Testis (tissue), 2 donors: ENCODE data around the gene HSH2D.

Experiments
- POLR2A ChIP-seq: fragments of 450-650 bp; IDR thresholded peaks from one replicate; pipeline ENCODE4 v1.6.1; 2017; ENCODE audit warnings: antibody characterized with exemption, mild to moderate bottlenecking, moderate library complexity
- TF ChIP-seq, protein P1 (sequence below), 3 experiments: fragments of 450-650 bp in 2 of 3; fragments of 200-600 bp in 1 of 3; sonication (generic) in 1 of 3; IDR thresholded peaks; one replicate each; pipeline ENCODE4 v1.5.1; 2016 to 2019; ENCODE audit warnings: antibody characterized with exemption in 3 of 3, mild to moderate bottlenecking in 2 of 3, moderate library complexity in 1 of 3

- TF ChIP-seq, protein P1, sequence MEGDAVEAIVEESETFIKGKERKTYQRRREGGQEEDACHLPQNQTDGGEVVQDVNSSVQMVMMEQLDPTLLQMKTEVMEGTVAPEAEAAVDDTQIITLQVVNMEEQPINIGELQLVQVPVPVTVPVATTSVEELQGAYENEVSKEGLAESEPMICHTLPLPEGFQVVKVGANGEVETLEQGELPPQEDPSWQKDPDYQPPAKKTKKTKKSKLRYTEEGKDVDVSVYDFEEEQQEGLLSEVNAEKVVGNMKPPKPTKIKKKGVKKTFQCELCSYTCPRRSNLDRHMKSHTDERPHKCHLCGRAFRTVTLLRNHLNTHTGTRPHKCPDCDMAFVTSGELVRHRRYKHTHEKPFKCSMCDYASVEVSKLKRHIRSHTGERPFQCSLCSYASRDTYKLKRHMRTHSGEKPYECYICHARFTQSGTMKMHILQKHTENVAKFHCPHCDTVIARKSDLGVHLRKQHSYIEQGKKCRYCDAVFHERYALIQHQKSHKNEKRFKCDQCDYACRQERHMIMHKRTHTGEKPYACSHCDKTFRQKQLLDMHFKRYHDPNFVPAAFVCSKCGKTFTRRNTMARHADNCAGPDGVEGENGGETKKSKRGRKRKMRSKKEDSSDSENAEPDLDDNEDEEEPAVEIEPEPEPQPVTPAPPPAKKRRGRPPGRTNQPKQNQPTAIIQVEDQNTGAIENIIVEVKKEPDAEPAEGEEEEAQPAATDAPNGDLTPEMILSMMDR (IDR thresholded peaks at IDR 0.05) = no peak
- TF ChIP-seq POLR2A = no peak
Observed at GRCh38 chr19:16117594-16118033, 25.9 kb upstream of the HSH2D start.
